Lung (tissue), 12 donors: ENCODE results near the gene LEPROT. TPM values are rescaled to one million over a fixed set of nuclear protein-coding genes. Genes with fewer than 3 reads are reported as not detected.

ENCODE experiments used
- ATAC-seq: fragments of 200-7000 bp; cut with Tn5 transposase; one replicate; pipeline ENCODE4 v1.9.1; 2020; ENCODE audit warnings: moderate number of reproducible peaks; ENCODE audit not compliant: insufficient read depth, low FRiP score
- DNase-seq, 3 donors: peaks; one replicate each; pipeline ENCODE4 v3.0.0-alpha.2; 2013 to 2017
- H3K27ac ChIP-seq, 2 donors: one replicate each; pipeline ENCODE4 v1.5.1; 2013; ENCODE audit warnings: mild to moderate bottlenecking in 2 of 2, moderate library complexity in 2 of 2, control low read depth in 1 of 2, inconsistent platforms in 1 of 2, low read depth in 1 of 2, low read length in 1 of 2
- H3K27me3 ChIP-seq, 3 donors: one replicate each; pipeline ENCODE4 v1.5.1; 2013; ENCODE audit warnings: low read length in 2 of 3; ENCODE audit not compliant: control insufficient read depth in 3 of 3, insufficient read depth in 3 of 3
- H3K36me3 ChIP-seq, 4 donors: one replicate each; pipeline ENCODE4 v1.5.1; 2013; ENCODE audit warnings: low read length in 4 of 4, mild to moderate bottlenecking in 1 of 4, moderate library complexity in 1 of 4; ENCODE audit not compliant: control insufficient read depth in 4 of 4, insufficient read depth in 4 of 4
- H3K4me1 ChIP-seq, 5 donors: one replicate each; pipeline ENCODE4 v1.5.1; 2013; ENCODE audit warnings: low read length in 5 of 5, mild to moderate bottlenecking in 2 of 5, moderate library complexity in 1 of 5; ENCODE audit not compliant: control insufficient read depth in 5 of 5, insufficient read depth in 5 of 5
- H3K4me3 ChIP-seq: one replicate; pipeline ENCODE4 v1.5.1; 2013; ENCODE audit warnings: mild to moderate bottlenecking, control low read depth, moderate library complexity
- H3K9ac ChIP-seq, 2 donors: one replicate each; pipeline ENCODE4 v1.5.1; 2013; ENCODE audit warnings: low read length in 2 of 2, control low read depth in 1 of 2; ENCODE audit not compliant: insufficient read depth in 1 of 2
- H3K9me3 ChIP-seq, 4 donors: one replicate each; pipeline ENCODE4 v1.5.1; 2013; ENCODE audit warnings: low read length in 3 of 4, mild to moderate bottlenecking in 1 of 4, moderate library complexity in 1 of 4; ENCODE audit not compliant: control insufficient read depth in 4 of 4, insufficient read depth in 3 of 4
- CTCF ChIP-seq: IDR thresholded peaks from 2 replicates; pipeline ENCODE4 v1.5.1; 2012; ENCODE audit warnings: mild to moderate bottlenecking; ENCODE audit errors: control extremely low read depth, extremely low read depth
- WGBS, 2 donors: extraction: QIAGEN DNeasy Blood & Tissue Kit; methylation state at CpG; one replicate each; pipeline ENCODE4 v1.1.7; 2013; 5-methylcytosine and 5-hydroxymethylcytosine counted together
- polyA plus RNA-seq, 2 donors: library from polyadenylated mRNA; stranded (reverse); fragments of 200-250 nt; gene quantifications; one replicate each; pipeline ENCODE4 v1.2.1, GENCODE V29; 2013
- total RNA-seq, 2 donors: library from RNA; depleted of rRNA in 1 of 2; stranded (reverse); fragments of >200 nt in 1 of 2; gene quantifications; one replicate each; pipeline ENCODE4 v1.2.1, GENCODE V29; 2014 to 2021
- donor health status: control.
- donor health status: control.
- donor health status: Bipolar disorder and iron deficiency.
- donor health status: healthy.
- donor health status: DM: yes; HTN: yes; CAD: no.

The LEPROT gene
- total and polyA plus RNA-seq, 4 donors: 43.0 to 88.6 (median 68.5) TPM

GRCh38 chr1:65441464-65441863, 21.0 kb downstream of the LEPROT start:
- ATAC-seq: no peak
- Histone ChIP-seq H3K4me3 (no peak overlapping the region), H3K9me3 (no peaks in the 10 kb centered on the region), H3K27me3 (no peaks in the 10 kb centered on the region), H3K36me3 (peaks cover 0 to 3% (median 0%) of the 10 kb centered on the region in 4 donors), H3K27ac (no peak overlapping the region), H3K4me1 (peaks cover 0 to 2% (median 0%) of the 10 kb centered on the region in 5 donors), H3K9ac (no peak overlapping the region)
- no peak for DNase-seq
- TF ChIP-seq CTCF: no peak
- WGBS, 2 donors: 47 to 65% methylated on average over 3 of the region's 3 CpGs

GRCh38 chr1:65442442-65442841, 22.0 kb downstream of the LEPROT start:
- H3K4me3 ChIP-seq: no peak overlapping the region

GRCh38 chr1:65443647-65444046, 23.2 kb downstream of the LEPROT start:
- Histone ChIP-seq H3K9me3 (no peaks in the 10 kb centered on the region), H3K27ac (no peak overlapping the region), H3K4me3 (no peak overlapping the region), H3K27me3 (no peaks in the 10 kb centered on the region), H3K4me1 (no peaks in the 10 kb centered on the region), H3K36me3 (no peaks in the 10 kb centered on the region), H3K9ac (no peak overlapping the region)
- no peak for TF ChIP-seq CTCF
- ATAC-seq (no peak), DNase-seq (no peak)
- WGBS, 2 donors: 86 to 90% methylated on average over 2 of the region's 2 CpGs

More at GRCh38 chr1:65442442-65442841, 22.0 kb downstream of the LEPROT start:
- Histone ChIP-seq H3K36me3 (no peaks in the 10 kb centered on the region), H3K9ac (no peak overlapping the region), H3K27me3 (no peaks in the 10 kb centered on the region), H3K9me3 (no peaks in the 10 kb centered on the region), H3K27ac (no peak overlapping the region), H3K4me1 (no peaks in the 10 kb centered on the region)
- no peak for DNase-seq
- TF ChIP-seq CTCF: no peak
- whole genome bisulfite sequencing, 2 donors: 96 to 100% methylated on average over 1 of the region's 1 CpG
- no peak for ATAC-seq

- Histone ChIP-seq H3K27ac (no peak overlapping the region), H3K9me3 (no peaks in the 10 kb centered on the region), H3K27me3 (no peaks in the 10 kb centered on the region), H3K9ac (no peak overlapping the region), H3K36me3 (no peaks in the 10 kb centered on the region), H3K4me3 (no peak overlapping the region), H3K4me1 (no peaks in the 10 kb centered on the region)
- no peak for TF ChIP-seq CTCF
- ATAC-seq: no peak
- DNase-seq: no peak
- WGBS, 2 donors: 94% methylated on average over 5 of the region's 5 CpGs
These were observed 23.7 kb downstream of the LEPROT start for GRCh38 chr1:65444128-65444640.
